HG03571 (cell line): ENCODE measurements around the gene RTP2.

ENCODE experiments used
- ATAC-seq: cut with Tn5 transposase; IDR thresholded peaks from one replicate; pipeline ENCODE4 v1.9.1; 2021; ENCODE audit not compliant: unreplicated experiment

Gene RTP2

DNA sequence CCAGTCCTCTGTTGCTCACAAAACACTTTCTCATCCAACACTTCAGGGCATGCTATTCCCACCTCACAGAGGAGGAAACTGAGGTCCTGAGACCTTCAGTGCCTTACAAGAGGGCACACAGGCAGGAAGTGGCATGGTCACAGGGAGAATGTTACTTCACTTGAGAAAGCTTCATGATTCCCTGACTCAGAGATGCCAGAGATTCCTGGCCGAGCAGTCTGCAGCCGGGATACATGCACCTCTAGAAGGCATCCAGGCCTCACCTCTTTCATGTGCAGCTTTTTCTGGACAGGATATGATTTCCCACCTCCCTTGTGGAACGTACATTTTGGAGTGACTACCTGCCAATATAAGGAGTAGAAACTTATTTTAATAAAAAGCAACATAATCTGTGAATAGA lies 29.3 kb downstream of the RTP2 start:
- no peak for ATAC-seq

- ATAC-seq: no peak
Measured at GRCh38 chr3:187669675-187670504, 32.5 kb downstream of the RTP2 start, which contains the start of gene SST. SST (minus strand) TSS chr3:187670394; CDS start chr3:187670291, 103 bp downstream.

DNA sequence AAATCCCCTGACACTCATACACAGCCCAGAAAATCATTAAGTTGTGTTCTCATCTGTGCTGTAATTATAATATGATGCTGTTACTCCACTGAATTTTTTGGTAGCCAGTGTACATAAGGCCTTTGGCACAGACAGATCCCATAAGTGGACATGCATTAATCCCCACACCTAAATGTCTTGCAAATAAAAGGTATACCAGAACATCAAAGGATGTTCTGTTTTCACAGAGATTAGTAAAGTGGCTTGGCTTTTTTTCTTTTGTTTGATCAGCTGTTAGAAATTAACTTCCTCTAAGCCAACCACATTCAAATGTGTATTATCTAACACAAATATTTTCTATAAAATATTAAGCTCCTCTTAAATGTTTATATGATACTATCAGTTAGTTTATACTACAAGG lies 34.8 kb downstream of the RTP2 start:
- ATAC-seq: no peak

DNA sequence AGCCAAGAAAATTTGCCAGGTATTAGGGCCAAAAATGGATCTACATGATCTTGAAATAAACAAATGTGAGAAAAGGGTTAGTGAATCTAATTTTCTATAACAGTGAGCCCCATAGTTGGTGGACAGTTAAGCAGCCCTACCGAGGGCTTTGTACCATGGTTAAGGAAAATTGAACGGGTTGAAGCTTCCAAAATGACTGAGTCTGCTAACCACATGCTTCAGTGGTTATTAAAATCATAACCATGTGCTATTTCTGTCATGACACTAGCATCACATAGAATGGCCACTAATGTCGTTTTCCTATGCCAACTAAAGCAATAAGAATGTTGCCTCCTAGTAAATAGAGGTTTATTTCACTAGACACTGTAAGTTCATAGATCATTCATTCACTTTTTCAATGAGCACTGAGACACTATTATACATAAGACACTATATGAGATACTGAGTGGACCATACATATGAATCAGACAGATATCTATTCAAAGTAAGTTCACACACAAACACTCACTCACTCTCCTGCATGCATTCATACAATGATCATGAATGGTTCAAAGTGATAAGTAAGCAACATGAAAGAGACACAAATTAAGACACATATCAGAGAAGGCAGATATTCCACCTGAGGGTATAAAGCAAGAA lies 36.5 kb downstream of the RTP2 start:
- ATAC-seq: no peak

- ATAC-seq: no peak
Measured at GRCh38 chr3:187665010-187665409, 37.3 kb downstream of the RTP2 start.

DNA sequence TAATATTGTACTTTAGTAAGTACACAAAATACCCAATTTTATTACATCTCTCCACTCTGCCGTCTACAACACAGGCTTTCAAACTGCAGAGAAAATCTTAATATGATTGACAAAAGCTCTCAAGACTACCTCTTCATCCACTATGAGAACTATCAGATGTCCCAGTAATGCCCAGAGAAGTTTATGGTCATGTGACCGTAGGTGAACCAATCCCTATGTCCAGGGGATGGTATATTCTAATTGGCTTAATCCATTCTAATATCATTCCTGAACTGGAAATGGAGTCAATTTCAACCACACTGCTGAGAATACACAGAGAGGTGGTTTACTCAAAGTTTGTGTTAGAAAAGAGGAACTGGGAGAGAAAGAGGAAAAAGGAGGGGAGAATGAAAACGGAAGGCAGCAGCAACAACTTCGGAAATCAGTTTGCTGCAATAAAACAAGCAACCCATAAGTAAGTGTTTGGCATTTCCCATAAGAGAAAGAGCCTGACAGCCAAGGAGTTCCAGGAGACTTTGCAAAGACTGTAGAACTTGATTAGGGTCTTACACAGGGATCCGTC lies 39.4 kb downstream of the RTP2 start:
- ATAC-seq: no peak

- no peak for ATAC-seq
Measured at GRCh38 chr3:187661267-187661666, 41.1 kb downstream of the RTP2 start.

DNA sequence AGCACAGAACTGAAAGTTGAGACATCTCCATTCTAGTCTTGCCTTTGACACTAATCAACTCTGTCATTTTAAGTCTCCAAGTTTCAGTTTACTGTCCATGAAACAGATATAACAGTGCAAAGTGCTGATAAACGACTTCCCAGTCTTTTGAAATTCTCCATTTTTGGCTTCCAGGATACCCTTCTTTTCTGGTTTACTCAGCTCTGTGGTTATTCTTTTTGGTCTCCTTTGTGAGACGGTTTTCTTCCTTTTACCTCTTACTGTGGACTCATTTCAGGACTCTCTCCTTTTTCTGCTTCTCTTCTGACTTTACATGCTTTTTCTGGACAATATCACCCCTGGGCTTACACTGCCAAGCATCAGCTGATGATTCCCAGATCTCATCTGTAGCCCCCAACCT lies 51.1 kb downstream of the RTP2 start:
- ATAC-seq: no peak
